ENCODE data around the gene SPRYD7. TPM values are rescaled to one million over a fixed set of nuclear protein-coding genes. Genes with fewer than 3 reads are reported as not detected.

Gene SPRYD7
- total RNA-seq: 5.7 and 7.2 TPM in 2 replicates

GRCh38 chr13:49936075-49936967, at the start of gene SPRYD7:
SPRYD7 (minus strand) TSS chr13:49936340; CDS start chr13:49936235, 105 bp downstream.

Other genes with a start within 250 kb of the SPRYD7 start
- 78.4 and 93.9 TPM in 2 replicates for gene EBPL, start 244.9 kb downstream of the SPRYD7 start, total RNA-seq
- 29.1 and 33.9 TPM in 2 replicates for gene KPNA3, start 143.7 kb downstream of the SPRYD7 start, total RNA-seq
- gene TRIM13, start 60.7 kb upstream of the SPRYD7 start, total RNA-seq: 17.3 and 17.7 TPM in 2 replicates
- gene KCNRG, start 79.1 kb upstream of the SPRYD7 start, total RNA-seq: 1.4 and 6.0 TPM in 2 replicates